Gastroesophageal sphincter (tissue), 4 donors: ENCODE data around the gene SLC38A7. TPM values are rescaled to one million over a fixed set of nuclear protein-coding genes. Genes with fewer than 3 reads are reported as not detected.

Source experiments
- ATAC-seq: fragments of 150-250 bp; one replicate; pipeline ENCODE4 v1.9.1; 2016; ENCODE audit warnings: mild to moderate bottlenecking, moderate library complexity
- H3K27ac ChIP-seq, 4 donors: fragments of 200-600 bp; sonication (generic) in 3 of 4; 1 replicate in 3 of 4; 2 replicates in 1 of 4; pipeline ENCODE4 v1.5.1; 2016 to 2019
- H3K27me3 ChIP-seq: fragments of 200-600 bp; sonication (generic); one replicate; pipeline ENCODE4 v1.5.1; 2019
- H3K36me3 ChIP-seq, 2 donors: fragments of 200-600 bp; sonication (generic); one replicate each; pipeline ENCODE4 v1.5.1; 2019; ENCODE audit warnings: control low read depth in 1 of 2
- H3K4me1 ChIP-seq, 3 donors: fragments of 200-600 bp; sonication (generic); 1 replicate in 2 of 3; 2 replicates in 1 of 3; pipeline ENCODE4 v1.5.1; 2016 to 2019; ENCODE audit warnings: control low read depth in 2 of 3
- H3K4me3 ChIP-seq, 2 donors: fragments of 200-600 bp; sonication (generic); one replicate each; pipeline ENCODE4 v1.5.1; 2019; ENCODE audit warnings: mild to moderate bottlenecking in 1 of 2, moderate library complexity in 1 of 2
- H3K9me3 ChIP-seq, 3 donors: fragments of 200-600 bp; sonication (generic); one replicate each; pipeline ENCODE4 v1.5.1; 2017 to 2019; ENCODE audit warnings: control low read depth in 2 of 3
- EP300 ChIP-seq: sonication (generic); formaldehyde crosslinking; IDR thresholded peaks from one replicate; pipeline ENCODE4 v1.6.1; 2017; ENCODE audit warnings: antibody characterized with exemption, mild to moderate bottlenecking
- POLR2A ChIP-seq, 2 donors: fragments of 450-650 bp; IDR thresholded peaks; one replicate each; pipeline ENCODE4 v1.6.1; 2017; ENCODE audit warnings: antibody characterized with exemption in 2 of 2, mild to moderate bottlenecking in 2 of 2, moderate library complexity in 1 of 2
- POLR2AphosphoS5 ChIP-seq: sonication (generic); formaldehyde crosslinking; IDR thresholded peaks from one replicate; pipeline ENCODE4 v1.6.1; 2017; ENCODE audit warnings: antibody characterized with exemption
- WGBS, 2 donors: methylation state at CpG; one replicate each; pipeline ENCODE4 v1.1.5; 2018; ENCODE audit warnings: low coverage in 1 of 2; 5-methylcytosine and 5-hydroxymethylcytosine counted together
- total RNA-seq, 4 donors: library from RNA; depleted of rRNA; stranded (reverse); fragments of >200 nt; gene quantifications; one replicate each; pipeline ENCODE4 v1.1.0, GENCODE V29; 2016
- TF ChIP-seq, protein P1 (sequence below), 4 experiments: fragments of 200-600 bp in 2 of 4; fragments of 450-650 bp in 2 of 4; sonication (generic) in 1 of 4; IDR thresholded peaks; one replicate each; pipeline ENCODE4 v1.5.1; 2017 to 2019; ENCODE audit warnings: antibody characterized with exemption in 4 of 4, mild to moderate bottlenecking in 2 of 4, moderate library complexity in 2 of 4

SLC38A7 gene
- total RNA-seq, 4 donors from 2014 or later, result 10.7 to 20.7 (median 14.7) TPM

DNA sequence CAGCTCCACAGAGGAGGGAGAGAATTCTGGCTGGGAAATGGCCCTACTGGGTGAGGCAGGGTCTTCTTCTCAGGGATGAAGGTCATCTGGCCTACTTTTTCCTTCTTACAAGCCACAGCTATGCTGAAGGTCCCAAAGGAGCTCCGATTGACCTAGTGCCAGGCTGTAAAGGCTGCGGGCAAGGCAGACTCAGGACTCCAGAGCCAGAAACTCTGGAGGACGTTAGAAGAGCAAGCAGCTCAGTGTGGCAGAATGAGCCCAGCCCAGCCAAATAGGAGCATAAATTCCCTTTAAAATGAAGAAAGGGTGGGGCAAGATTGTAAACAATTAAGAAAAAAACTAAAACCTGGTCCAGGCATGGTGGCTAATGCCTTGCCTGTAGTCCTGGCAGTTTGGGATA lies 34.9 kb downstream of the SLC38A7 start:
- H3K9me3 ChIP-seq, result no peaks in the 10 kb centered on the region
- TF ChIP-seq EP300 (no peak), POLR2A (IDR thresholded peaks at IDR 0.05) (no peak), POLR2AphosphoS5 (no peak)
- TF ChIP-seq, protein P1, sequence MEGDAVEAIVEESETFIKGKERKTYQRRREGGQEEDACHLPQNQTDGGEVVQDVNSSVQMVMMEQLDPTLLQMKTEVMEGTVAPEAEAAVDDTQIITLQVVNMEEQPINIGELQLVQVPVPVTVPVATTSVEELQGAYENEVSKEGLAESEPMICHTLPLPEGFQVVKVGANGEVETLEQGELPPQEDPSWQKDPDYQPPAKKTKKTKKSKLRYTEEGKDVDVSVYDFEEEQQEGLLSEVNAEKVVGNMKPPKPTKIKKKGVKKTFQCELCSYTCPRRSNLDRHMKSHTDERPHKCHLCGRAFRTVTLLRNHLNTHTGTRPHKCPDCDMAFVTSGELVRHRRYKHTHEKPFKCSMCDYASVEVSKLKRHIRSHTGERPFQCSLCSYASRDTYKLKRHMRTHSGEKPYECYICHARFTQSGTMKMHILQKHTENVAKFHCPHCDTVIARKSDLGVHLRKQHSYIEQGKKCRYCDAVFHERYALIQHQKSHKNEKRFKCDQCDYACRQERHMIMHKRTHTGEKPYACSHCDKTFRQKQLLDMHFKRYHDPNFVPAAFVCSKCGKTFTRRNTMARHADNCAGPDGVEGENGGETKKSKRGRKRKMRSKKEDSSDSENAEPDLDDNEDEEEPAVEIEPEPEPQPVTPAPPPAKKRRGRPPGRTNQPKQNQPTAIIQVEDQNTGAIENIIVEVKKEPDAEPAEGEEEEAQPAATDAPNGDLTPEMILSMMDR (IDR thresholded peaks at IDR 0.05), result no peak
- no peaks in the 10 kb centered on the region for H3K4me1 ChIP-seq
- H3K4me3 ChIP-seq, result no peak overlapping the region
- no peaks in the 10 kb centered on the region for H3K27me3 ChIP-seq
- WGBS, 2 donors, result 20 to 78% methylated on average over 1 to 2 of the region's 3 CpGs
- H3K27ac ChIP-seq, result no peak overlapping the region
- H3K36me3 ChIP-seq, result no peaks in the 10 kb centered on the region
- no peak for ATAC-seq

DNA sequence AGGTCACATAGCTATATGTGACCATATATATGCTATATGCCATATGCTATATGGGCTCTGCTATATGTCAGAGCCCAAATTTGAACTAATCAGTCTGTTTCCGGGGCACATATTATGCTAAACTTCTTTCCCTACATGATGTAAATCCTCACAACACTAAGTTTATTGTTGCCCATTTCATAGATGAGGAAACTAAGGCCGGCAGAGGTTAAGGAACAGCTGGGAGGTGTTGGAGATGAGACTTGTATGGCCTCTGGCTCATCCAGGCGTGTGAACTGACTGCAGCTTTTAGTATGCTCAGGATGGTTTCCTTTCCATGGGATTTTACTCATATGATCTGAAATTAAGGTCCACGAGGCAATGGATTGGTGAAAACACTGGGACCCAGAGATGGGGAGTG lies 37.5 kb downstream of the SLC38A7 start:
- no peaks in the 10 kb centered on the region for H3K36me3 ChIP-seq
- H3K27ac ChIP-seq, result no peak overlapping the region
- no peak for TF ChIP-seq EP300
- TF ChIP-seq POLR2A (IDR thresholded peaks at IDR 0.05), result no peak
- TF ChIP-seq, protein P1 (IDR thresholded peaks at IDR 0.05), result no peak
- TF ChIP-seq POLR2AphosphoS5, result no peak
- no peak overlapping the region for H3K4me3 ChIP-seq
- H3K9me3 ChIP-seq, result no peaks in the 10 kb centered on the region
- 73 to 90% methylated on average over 3 of the region's 4 CpGs for WGBS, 2 donors
- H3K27me3 ChIP-seq, result no peaks in the 10 kb centered on the region
- no peak for ATAC-seq
- H3K4me1 ChIP-seq, result no peaks in the 10 kb centered on the region

GRCh38 chr16:58644765-58645487 lies 39.6 kb downstream of the SLC38A7 start:
- Histone ChIP-seq H3K27ac (no peak overlapping the region), H3K27me3 (no peaks in the 10 kb centered on the region), H3K9me3 (no peaks in the 10 kb centered on the region), H3K4me3 (no peak overlapping the region), H3K4me1 (no peaks in the 10 kb centered on the region), H3K36me3 (no peaks in the 10 kb centered on the region)
- 89 to 94% methylated on average over 3 to 6 of the region's 8 CpGs for WGBS, 2 donors
- no peak for ATAC-seq
- no peak for TF ChIP-seq EP300
- no peak for TF ChIP-seq POLR2AphosphoS5

GRCh38 chr16:58644108-58644507 lies 40.5 kb downstream of the SLC38A7 start:
- H3K36me3 ChIP-seq, result no peaks in the 10 kb centered on the region
- TF ChIP-seq, protein P1 (IDR thresholded peaks at IDR 0.05), result no peak
- no peak for TF ChIP-seq EP300
- no peak overlapping the region for H3K27ac ChIP-seq
- no peak for ATAC-seq
- 50% methylated on average over 2 of the region's 5 CpGs; no CpG with 5 or more reads in 1 of the 2 donors for WGBS, 2 donors
- no peaks in the 10 kb centered on the region for H3K4me1 ChIP-seq
- H3K27me3 ChIP-seq, result no peaks in the 10 kb centered on the region
- no peaks in the 10 kb centered on the region for H3K9me3 ChIP-seq
- H3K4me3 ChIP-seq, result no peak overlapping the region

GRCh38 chr16:58640949-58641348 lies 43.6 kb downstream of the SLC38A7 start:
- H3K4me1 ChIP-seq, result no peaks in the 10 kb centered on the region
- 93% methylated on average over 3 of the region's 5 CpGs; no CpG with 5 or more reads in 1 of the 2 donors for WGBS, 2 donors
- no peaks in the 10 kb centered on the region for H3K9me3 ChIP-seq
- no peak for ATAC-seq
- H3K36me3 ChIP-seq, result no peaks in the 10 kb centered on the region
- no peak overlapping the region for H3K27ac ChIP-seq
- no peak overlapping the region for H3K4me3 ChIP-seq
- TF ChIP-seq EP300 (no peak), POLR2AphosphoS5 (no peak), POLR2A (IDR thresholded peaks at IDR 0.05) (no peak)
- TF ChIP-seq, protein P1 (IDR thresholded peaks at IDR 0.05), result no peak
- no peaks in the 10 kb centered on the region for H3K27me3 ChIP-seq
